ENCODE data around the gene CGNL1.

CGNL1 gene, protein sequence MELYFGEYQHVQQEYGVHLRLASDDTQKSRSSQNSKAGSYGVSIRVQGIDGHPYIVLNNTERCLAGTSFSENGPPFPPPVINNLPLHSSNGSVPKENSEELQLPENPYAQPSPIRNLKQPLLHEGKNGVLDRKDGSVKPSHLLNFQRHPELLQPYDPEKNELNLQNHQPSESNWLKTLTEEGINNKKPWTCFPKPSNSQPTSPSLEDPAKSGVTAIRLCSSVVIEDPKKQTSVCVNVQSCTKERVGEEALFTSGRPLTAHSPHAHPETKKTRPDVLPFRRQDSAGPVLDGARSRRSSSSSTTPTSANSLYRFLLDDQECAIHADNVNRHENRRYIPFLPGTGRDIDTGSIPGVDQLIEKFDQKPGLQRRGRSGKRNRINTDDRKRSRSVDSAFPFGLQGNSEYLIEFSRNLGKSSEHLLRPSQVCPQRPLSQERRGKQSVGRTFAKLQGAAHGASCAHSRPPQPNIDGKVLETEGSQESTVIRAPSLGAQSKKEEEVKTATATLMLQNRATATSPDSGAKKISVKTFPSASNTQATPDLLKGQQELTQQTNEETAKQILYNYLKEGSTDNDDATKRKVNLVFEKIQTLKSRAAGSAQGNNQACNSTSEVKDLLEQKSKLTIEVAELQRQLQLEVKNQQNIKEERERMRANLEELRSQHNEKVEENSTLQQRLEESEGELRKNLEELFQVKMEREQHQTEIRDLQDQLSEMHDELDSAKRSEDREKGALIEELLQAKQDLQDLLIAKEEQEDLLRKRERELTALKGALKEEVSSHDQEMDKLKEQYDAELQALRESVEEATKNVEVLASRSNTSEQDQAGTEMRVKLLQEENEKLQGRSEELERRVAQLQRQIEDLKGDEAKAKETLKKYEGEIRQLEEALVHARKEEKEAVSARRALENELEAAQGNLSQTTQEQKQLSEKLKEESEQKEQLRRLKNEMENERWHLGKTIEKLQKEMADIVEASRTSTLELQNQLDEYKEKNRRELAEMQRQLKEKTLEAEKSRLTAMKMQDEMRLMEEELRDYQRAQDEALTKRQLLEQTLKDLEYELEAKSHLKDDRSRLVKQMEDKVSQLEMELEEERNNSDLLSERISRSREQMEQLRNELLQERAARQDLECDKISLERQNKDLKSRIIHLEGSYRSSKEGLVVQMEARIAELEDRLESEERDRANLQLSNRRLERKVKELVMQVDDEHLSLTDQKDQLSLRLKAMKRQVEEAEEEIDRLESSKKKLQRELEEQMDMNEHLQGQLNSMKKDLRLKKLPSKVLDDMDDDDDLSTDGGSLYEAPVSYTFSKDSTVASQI

DNA sequence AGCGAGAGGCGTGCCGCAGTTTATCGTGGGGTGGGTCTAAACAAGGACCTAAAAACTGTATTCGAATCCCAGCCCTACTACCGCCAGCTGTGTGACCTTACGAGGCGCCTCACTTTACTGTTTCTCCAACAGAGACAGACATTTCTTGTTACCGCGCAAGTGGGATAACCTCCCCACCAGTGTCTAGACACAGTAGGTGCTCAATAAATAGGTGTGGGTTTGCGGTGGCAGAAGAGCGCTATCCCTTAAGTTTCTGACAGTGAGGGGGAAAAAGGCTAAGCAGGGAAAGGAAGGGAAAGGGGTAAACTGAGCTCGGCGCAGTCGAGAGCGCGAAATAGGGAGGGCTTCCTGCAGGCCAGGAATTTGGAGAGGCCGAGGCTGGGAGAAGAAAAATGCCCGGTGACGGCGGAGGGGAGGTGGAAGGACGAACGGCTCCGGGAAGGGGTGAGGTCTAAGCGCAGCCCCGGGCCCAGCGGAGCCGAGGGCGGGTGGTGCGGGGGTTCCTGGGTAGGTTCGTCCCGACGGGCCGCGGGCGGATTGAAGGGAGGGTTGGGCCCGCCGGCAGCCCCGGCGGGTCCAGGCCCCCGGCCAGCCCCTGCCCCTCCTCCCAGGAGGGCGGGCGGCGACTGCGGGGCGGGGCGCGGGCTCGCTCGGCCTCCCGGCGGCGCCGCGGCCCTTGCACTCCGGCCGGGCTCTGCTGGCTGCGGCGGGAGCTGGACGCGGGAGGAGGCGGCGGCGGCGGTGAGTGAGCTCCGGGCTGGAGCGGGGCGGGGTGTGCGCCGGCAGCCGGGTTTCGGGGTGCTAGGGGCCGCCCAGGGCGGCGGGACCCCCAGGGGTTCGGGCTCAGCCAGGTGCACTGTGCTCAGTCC lies at the start of gene CGNL1:
CGNL1 (plus strand) TSS at position 679 of the 869 bp plus-strand sequence. CDS start 61,495 bp downstream, outside the sequence.
- no peak for DNase-seq

DNA sequence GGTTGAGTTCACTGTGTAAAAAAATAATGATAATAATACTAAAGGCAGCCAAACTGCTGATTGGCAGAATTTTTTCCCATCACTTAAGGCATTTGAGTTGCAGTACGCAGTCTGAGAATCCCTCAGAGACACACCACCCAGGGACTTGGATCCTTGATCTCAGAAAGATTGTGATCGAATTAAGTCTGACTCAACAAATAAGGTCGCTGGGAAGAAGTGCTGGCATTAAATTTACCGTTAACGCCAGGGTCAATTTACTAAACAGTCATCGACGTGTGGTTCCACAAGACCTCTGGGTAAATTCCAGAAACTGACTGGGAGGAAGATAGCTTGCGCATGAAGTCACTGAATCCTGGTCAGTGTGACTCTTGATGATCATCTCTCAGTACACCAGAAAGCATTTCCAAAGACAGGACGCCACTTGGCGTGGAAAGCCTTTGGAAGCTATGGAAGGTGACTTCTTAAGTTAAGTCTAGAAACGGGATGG lies 48.3 kb upstream of the CGNL1 start:
- DNase-seq = no peak

DNA sequence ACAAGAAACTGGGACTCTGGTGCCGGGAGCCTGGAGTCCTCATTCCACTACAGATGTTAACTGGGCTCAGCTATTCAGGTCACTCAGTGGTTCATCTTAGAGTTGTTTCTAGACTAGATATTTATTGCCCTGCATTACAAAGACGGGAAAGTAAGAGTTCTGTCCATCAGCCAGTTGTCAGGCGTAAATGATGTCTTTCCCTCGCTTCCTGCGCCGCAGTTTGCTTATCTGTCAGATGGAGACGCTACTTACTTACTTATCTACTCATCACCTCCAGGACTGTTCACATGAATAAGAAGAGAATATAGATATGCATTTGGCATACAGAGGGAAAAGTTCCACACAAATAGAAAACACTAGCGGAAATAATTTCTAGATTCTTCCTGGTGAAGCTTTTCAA lies 47.8 kb upstream of the CGNL1 start:
- no peak for DNase-seq

DNA sequence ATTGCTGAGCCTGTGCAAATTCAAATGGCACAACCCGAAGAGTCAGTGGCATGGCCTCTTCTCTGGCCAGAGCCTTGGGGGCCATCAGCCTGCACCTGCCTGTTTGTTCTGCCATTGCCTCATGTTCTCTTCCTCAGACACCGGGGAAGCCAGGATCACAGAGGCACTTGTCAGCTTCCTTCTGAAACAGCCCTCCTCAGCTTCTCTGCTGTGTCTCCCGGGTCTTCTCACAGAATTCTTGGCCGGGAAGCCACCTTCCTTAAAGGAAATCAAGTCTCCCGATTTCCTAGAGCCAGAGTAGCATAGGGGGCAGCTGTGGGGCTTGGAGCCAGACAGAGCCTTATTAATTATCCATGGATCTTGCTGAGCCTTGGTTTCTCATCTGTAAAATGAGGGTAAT lies 47.4 kb upstream of the CGNL1 start:
- DNase-seq = no peak

DNA sequence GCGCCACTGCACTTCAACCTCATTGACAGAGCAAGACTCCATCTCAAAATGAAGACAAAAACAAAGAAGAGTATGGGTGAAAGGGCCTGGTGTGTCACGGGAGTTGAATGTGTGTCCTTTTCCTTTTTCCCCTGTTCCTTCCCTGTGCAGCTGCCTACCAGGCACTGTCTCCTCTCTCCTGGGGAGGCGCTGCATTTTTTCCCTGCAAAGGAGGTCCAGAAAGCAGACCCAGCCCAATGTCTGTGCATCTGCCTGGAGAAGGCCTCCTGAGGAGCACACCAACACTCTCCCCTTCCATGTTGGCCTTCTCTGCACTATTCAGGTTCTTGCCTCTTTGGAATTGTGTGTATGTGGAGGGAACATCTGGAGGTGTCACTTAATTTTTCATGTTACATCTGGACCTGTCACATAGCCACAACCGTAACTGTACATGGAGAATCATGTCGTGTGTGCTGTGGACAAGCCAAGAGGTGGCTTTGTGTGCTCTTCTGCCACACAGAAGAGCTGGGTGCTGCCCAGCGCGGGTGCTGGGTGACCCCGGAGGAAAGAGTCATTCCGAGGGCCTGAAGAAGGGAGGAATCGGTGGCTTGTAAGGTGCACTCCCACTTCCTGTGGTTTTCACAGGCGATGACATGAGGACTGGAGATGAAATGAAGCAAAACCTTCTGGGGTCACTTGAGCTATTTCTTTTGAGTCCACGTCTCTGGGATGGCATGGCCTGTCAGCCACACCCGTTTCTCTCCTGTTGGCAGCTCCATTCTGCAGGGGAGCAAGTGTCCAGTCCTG lies 46.5 kb upstream of the CGNL1 start:
- DNase-seq = no peak

DNA sequence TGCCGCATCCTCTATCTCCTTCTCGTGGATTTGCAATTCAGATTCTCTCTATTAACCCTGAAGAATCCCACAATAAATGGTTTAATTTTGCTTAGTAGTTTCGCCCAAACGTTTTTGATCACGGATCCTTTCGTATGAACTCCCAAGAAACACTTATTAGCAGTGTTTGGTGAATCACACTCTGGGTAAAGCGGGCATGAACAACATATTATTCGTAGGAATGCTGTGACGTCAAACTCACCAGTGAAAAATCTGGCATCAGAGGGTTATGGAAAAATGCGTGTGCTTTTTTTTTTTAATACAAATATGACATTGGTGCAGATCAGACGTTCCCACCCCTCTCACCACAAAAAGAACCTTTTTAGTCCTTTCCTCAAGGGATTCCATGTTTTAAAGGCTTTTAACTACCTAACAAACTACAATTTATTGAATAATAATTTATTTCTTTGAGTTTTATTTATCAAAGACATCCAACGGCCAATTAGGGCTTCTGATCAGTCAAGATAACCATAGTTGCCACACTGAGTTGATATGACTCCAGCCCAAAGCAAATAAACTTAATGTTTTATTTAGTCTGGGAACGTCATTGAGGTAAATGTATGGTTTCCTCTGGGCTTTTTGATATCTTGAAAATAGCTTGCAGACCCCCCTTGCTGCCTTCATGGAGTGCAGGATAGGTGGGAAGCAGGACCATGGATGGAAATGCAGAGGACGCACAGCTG lies 45.5 kb upstream of the CGNL1 start:
- DNase-seq = no peak

DNA sequence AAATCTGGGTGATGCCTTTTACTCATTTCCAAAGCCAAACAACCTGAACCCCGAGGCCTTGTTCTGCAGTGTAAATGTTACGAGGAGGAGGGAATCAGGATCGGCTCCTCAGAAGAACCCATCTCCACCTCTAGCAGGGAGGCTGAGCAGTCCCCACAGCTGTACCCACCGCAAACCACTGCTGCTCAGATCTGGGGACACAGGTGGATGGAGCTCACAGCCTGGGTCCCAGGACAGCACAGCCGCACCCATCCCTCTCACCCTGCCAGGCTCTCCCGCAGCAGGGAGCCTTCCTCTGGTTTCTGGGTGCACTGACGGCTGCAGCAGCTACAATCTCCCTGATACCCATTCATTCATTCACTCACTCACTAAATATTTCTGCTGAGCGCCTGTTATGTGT lies 44.0 kb upstream of the CGNL1 start:
- no peak for DNase-seq

DNA sequence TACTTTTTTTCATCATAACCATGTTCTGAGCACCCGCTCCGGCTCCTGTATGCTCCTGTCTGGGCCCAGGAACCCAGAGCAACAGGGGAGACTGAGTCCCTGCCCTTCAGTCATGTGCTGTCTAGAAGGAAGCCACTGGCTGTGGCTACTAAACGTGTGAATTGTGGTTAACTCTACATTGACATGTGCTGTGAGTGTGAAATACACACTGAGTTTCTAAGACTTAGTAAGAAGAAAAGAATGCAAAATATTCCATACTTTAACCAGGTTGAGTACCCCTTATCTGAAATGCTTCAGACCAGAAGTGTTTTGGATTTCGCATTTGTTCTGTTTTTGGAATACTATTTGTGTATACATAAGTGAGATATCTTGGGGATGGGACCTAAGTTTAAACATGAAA lies 42.8 kb upstream of the CGNL1 start:
- DNase-seq = no peak

DNA sequence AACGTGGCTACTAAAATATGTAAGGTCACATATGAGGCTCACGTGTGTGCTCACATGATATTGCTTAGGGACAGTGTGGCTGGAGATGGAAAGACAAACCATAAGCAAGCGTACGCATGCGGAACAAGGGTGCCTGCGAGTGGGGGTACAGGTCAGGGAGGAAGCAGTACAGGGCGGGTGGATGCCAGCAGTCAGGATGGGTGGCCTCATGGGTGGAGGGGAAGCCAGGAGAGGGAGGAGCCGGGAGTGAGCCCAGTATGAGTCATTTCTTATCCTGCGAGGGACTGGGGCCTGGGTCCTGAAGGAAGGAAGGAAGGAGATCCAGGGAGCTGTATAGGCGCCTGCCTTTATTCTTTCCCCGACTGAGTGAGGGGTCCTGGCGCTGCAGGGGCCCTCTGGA lies 42.0 kb upstream of the CGNL1 start:
- no peak for DNase-seq

DNA sequence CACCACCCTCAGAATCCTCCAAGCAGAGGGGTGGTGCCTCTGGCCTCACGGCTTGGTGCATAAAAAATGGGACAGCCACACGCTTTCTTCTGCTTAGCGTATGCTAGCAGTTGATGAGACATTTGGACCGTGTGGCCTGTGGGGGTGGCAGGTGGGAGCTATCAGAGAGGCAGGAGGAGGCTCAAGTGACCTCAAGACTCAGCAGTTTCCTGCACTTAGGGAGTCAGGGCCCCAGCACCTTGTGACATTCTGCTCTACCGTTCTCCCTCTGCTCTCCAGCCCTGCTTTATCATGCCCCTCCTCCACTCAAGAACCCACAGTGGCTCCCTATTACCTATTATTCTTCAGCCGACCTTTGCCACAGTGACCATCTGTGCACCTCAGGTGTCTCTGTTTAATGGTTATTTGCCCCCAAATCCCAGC lies 41.0 kb upstream of the CGNL1 start:
- DNase-seq = no peak

DNA sequence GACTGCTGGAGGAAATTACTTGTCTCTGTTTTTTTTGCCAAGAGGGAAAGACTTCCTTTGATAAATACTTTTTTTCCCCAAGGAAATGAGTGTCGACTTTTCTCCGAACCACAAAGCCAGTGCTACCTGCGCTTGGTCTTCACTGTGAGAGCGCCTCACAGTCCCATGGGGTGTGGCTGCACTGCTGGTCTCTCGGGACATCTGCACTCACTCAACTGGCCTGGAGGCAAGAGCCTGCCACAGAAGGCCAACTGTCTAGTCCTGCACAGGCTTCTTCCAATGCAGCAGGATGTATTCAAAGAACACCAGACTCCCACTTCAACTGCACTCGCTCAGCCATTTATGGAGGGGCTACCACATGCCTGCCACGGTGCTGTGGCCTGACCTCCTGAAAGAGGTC lies 40.6 kb upstream of the CGNL1 start:
- DNase-seq = no peak

DNA sequence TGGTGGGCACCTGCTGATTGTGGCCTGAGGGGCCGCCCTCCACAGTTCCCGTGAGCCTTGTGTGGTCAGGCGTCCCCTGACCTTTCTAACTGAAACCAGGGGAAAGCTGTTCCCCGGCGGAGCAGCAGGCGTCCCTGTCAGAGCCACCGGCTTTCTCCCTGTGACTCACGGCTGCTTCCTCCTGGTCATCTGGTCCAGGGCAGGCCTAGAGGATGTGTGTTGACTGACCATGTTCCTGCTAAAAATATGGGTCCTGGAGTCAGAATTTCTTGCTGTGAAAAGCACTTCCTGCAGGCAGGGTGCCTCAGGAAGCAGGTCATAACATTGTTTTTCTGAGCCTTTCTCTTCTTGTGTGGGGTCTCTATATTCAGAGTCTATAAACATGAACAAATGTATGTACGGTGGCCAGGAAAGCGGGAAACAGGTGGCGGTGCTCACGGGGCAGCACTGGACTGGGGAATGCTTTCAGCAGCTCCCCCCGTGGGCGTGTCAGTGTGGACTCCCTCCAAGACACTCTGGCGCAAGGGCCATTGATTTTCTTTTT lies 38.4 kb upstream of the CGNL1 start:
- no peak for DNase-seq

DNA sequence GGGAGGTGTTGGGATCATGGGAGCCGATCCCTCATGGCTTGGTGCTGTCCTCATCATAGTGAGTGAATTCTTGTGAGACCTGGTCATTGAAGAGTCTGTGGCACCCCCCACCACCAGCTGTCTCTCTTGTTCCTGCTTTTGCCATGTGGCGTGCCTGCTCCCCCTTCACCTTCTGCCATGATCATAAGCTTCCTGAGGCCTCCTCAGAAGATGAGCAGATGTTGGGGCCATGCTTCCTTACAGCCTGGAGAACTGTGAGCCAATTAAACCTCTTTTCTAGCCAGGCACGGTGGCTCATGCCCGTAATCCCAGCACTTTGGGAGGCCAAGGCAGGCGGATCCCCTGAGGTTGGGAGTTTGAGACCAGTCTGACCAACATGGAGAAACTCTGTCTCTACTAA lies 37.0 kb upstream of the CGNL1 start:
- no peak for DNase-seq

DNA sequence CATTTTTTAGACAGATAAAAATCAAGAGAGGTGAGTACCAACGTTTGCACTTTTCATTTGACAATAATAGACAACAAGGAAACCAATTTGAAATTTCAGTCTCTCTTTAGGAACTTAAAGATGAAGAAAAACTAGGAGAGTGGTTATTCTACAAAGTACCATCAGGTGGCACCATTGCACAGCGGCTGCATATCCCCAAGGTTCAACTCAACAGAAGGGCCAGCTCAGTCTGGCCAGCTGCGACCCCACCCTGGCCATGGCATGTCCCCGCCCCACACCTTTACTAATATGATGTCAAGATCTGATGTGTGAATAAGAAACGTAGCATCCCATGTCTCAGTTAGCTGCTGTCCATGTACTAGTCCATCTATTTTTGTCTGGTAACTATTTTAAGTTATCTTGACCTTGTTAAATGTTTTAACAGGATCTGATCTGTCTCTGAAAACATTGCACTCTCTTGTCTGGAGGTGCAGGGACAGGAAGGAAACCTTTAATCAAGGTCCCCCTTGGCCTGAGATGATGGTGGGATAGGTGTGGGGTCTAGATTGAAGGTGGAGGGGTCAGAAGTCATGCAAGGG lies 35.5 kb upstream of the CGNL1 start:
- no peak for DNase-seq

DNA sequence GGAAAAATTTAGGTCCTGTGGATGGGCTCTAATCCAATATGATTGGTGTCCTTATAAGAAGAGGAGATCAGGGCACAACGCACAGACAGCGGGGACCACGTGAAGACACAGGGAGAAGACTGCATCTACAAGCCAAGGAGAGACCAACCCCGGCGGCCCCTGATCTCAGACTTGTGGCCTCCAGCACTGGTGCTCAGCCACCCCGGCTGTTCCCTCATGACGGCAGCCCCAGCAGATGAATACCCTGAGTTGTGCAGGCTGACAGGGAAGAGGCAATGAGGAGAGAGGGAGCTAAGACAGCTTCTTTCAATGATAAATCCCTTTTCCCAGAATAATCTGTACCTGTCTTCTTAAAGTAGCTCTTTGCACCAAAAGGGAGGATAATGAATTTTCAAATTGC lies 33.3 kb upstream of the CGNL1 start:
- DNase-seq = no peak

DNA sequence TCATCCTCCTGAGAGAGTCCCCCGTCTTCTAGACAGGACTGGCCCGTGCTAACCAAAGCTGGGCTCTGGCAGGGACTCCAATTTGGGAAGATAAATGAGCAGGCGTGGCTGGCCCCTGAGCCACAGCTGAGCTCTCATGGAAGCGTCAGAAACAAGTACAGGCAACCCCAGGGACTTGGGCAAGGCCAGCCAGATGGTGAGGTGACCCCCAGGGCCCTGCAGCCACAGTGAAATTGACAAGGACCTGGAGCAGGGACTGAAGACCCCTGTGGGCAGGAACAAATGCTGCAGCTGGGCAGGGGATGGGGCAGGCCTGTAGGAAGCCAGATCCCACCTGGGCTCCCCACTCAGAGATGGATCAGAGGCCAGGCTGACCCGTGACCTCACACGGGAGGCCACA lies 32.8 kb upstream of the CGNL1 start:
- no peak for DNase-seq

DNA sequence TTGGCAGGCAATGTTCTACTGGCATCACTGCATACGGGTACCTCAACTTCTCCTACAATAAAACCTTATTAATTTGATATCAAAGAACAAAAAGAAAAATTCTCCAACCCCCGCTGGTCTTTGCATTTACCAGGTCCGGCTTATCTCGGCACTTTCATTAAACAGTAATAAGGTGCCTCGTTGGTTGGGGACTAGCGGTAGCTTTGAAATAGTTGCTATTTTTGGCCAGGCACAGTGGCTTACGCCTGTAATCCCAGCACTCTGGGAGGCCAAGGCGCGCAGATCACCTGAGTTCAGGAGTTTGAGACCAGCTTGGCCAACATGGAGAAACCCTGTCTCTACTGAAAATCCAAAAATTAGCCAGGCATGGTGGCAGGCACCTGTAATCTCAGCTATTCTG lies 32.0 kb upstream of the CGNL1 start:
- DNase-seq = no peak

DNA sequence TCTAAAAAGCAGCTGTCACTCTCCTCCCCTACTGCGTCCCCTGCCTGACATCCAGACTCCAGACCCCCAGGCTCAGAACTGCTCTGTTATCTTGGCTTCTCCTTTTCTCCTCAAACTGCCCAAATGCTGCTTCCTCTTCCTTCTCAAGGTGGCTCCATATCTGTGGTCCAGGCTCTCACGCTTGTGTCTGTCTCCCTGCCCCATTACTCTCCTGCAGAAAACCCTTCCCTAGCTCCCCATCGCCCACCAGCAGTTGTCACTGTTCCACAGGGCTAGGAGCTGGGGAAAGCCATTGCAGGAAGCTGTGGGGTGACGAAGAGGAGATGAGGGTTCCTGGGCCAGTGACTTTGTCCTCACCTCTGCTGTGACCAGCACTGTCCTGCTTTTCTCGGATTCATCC lies 30.7 kb upstream of the CGNL1 start:
- DNase-seq = no peak

DNA sequence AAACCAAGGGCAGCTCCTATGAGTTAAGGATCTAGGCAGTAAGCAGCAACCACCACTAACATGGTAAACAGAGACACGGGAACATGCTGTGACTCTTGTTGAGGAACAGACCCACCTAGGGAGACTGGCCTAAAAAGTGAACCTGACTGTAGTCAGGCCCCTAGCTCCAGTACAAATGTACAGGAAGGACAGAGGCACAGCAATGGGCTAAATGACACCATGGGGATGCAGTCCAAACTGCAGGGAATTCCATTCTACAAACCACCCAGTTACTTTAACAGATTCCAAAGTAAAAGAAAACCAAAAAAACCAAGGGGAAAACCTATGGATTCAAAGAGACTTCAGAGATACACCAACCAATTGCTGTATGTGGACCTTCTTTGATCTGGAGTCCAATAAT lies 28.2 kb upstream of the CGNL1 start:
- DNase-seq = no peak
